ENCODE data around the gene QRFP. TPM values are rescaled to one million over a fixed set of nuclear protein-coding genes. Genes with fewer than 3 reads are reported as not detected.
A peak's percentile ranks its signal among the peaks of the same experiment; 100 is the strongest.

Gene QRFP
- total and polyA plus RNA-seq, 5 donors, result 0.05 TPM; not detected in 4

DNA sequence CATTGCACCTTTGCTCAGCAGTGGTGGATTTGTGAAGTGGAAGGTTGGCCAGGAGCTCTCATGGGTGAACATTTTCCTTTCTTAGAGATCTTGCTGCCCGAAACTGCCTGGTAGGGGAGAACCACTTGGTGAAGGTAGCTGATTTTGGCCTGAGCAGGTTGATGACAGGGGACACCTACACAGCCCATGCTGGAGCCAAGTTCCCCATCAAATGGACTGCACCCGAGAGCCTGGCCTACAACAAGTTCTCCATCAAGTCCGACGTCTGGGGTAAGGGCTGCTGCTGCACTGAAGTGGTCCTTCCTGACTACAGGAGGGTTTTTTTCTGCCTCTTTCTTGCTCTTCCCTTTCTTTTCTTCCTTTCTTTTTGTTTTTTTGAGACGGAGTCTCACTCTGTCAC, 21.8 kb downstream of the QRFP start:
- no peaks in the 10 kb centered on the region for H3K27me3 ChIP-seq (ENCODE audit: control insufficient read depth, insufficient read depth)
- 91% methylated on average over 5 of the region's 5 CpGs for WGBS
- intact Hi-C loops (cut with DNase I), result loop anchor here in 2 of 4 donors (5.0 kb wide), 1 partner anchor 63 kb away; the partner anchor contains the start of gene FIBCD1 (in 2 of the 2)
- peaks cover 5% of the 10 kb centered on the region for H3K4me1 ChIP-seq (ENCODE audit: control insufficient read depth, insufficient read depth, low read length)
- no peaks in the 10 kb centered on the region for H3K9me3 ChIP-seq (ENCODE audit: control insufficient read depth, low read length)
- ATAC-seq (no peak), DNase-seq (peak in 1 of 3 donors; percentile 26)
- no peak overlapping the region for H3K27ac ChIP-seq (ENCODE audit: low read length)
- no peak overlapping the region for H3K4me3 ChIP-seq (ENCODE audit: low read length)

DNA sequence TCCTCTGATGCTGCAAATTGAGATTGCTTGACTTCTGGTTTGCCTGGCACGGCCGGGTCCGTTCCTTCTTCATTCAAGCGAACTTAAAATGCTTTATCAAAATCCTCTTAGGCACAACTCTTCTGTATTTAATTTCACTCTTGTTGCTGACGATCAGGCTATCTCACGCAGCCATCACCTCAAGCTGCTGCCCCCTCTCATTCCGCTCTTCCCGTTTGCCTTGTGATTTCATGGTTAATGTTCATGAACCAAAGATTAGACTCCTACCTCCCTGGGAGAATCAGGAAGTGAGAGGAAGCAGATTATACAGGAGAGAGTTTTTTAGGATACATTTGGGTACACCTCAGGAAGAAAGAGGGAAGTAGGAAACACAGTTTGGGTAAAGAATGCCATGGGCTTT, 22.6 kb downstream of the QRFP start:
- no peaks in the 10 kb centered on the region for H3K27me3 ChIP-seq (ENCODE audit: control insufficient read depth, insufficient read depth)
- peaks cover 9% of the 10 kb centered on the region for H3K4me1 ChIP-seq (ENCODE audit: control insufficient read depth, insufficient read depth, low read length)
- no peaks in the 10 kb centered on the region for H3K9me3 ChIP-seq (ENCODE audit: control insufficient read depth, low read length)
- H3K27ac ChIP-seq (ENCODE audit: low read length), result peak overlapping the region; percentile 46
- no peak for ATAC-seq
- WGBS, result 77% methylated on average over 8 of the region's 8 CpGs
- intact Hi-C loops (cut with DNase I), result loop anchor here in 2 of 4 donors (5.0 kb wide), 1 partner anchor 63 kb away; the partner anchor contains the start of gene FIBCD1 (in 2 of the 2)
- peak in 1 of 3 donors; percentile 1 for DNase-seq
- no peak overlapping the region for H3K4me3 ChIP-seq (ENCODE audit: low read length)

DNA sequence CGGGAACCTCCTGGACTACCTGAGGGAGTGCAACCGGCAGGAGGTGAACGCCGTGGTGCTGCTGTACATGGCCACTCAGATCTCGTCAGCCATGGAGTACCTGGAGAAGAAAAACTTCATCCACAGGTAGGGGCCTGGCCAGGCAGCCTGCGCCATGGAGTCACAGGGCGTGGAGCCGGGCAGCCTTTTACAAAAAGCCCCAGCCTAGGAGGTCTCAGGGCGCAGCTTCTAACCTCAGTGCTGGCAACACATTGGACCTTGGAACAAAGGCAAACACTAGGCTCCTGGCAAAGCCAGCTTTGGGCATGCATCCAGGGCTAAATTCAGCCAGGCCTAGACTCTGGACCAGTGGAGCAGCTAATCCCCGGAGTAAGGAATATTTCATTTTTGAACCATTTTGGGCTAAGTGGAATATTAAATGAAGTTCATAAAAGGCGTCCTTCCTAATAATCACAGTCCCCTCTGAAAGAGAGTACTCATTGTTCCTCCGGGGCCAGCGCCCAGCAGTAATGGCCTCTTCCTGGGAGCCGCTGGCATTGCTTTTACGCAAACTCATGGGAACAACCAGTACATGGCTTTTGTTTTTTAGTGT, 23.6 kb downstream of the QRFP start:
- peak; percentile 72 to 87 (median 87) for DNase-seq
- peak; percentile 56 to 77 for ATAC-seq
- Histone ChIP-seq H3K27me3 (ENCODE audit: control insufficient read depth, insufficient read depth) (no peaks in the 10 kb centered on the region), H3K27ac (ENCODE audit: low read length) (peak overlapping the region; percentile 73), H3K4me1 (ENCODE audit: control insufficient read depth, insufficient read depth, low read length) (peaks cover 9% of the 10 kb centered on the region), H3K4me3 (ENCODE audit: low read length) (no peak overlapping the region), H3K9me3 (ENCODE audit: control insufficient read depth, low read length) (no peaks in the 10 kb centered on the region)
- 65% methylated on average over 15 of the region's 15 CpGs for WGBS
- intact Hi-C loops (cut with DNase I), result loop anchor here in 2 of 4 donors (5.0 kb wide), 1 partner anchor 64 kb away; the partner anchor contains the start of gene FIBCD1 (in 2 of the 2)

GRCh38 chr9:130872508-130872907, 24.1 kb downstream of the QRFP start:
- DNase-seq (peak in 1 of 3 donors; percentile 12), ATAC-seq (no peak)
- Histone ChIP-seq H3K27me3 (ENCODE audit: control insufficient read depth, insufficient read depth) (no peaks in the 10 kb centered on the region), H3K27ac (ENCODE audit: low read length) (peak overlapping the region; percentile 55), H3K4me1 (ENCODE audit: control insufficient read depth, insufficient read depth, low read length) (peaks cover 9% of the 10 kb centered on the region), H3K4me3 (ENCODE audit: low read length) (no peak overlapping the region), H3K9me3 (ENCODE audit: control insufficient read depth, low read length) (no peaks in the 10 kb centered on the region)
- intact Hi-C loops (cut with DNase I), result loop anchor here in 2 of 4 donors (5.0 kb wide), 1 partner anchor 65 kb away; the partner anchor contains the start of gene FIBCD1 (in 2 of the 2)
- 72% methylated on average over 9 of the region's 9 CpGs for WGBS

DNA sequence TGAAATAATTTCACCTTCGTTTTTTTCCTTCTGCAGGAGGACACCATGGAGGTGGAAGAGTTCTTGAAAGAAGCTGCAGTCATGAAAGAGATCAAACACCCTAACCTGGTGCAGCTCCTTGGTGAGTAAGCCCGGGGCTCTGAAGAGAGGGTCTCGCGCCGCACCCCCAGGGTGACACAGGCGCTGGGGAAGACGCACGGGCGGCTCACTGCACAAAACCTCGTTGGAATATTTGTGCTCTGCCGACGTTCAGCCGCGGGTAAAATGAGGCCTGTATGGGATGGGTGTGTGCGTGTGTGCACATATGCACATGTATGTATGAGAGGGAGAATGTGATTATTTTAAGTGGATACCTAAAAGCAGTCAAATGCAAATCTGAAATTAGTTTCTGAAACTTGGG, 24.5 kb downstream of the QRFP start:
- ATAC-seq (no peak), DNase-seq (peak in 2 of 3 donors; percentile 5 to 29)
- WGBS, result 92% methylated on average over 15 of the region's 15 CpGs
- Histone ChIP-seq H3K9me3 (ENCODE audit: control insufficient read depth, low read length) (no peaks in the 10 kb centered on the region), H3K4me1 (ENCODE audit: control insufficient read depth, insufficient read depth, low read length) (peaks cover 9% of the 10 kb centered on the region), H3K27me3 (ENCODE audit: control insufficient read depth, insufficient read depth) (no peaks in the 10 kb centered on the region), H3K27ac (ENCODE audit: low read length) (peak overlapping the region; percentile 8), H3K4me3 (ENCODE audit: low read length) (no peak overlapping the region)
- intact Hi-C loops (cut with DNase I), result loop anchor here in 2 of 4 donors (5.0 kb wide), 1 partner anchor 65 kb away; the partner anchor contains the start of gene FIBCD1 (in 2 of the 2)

DNA sequence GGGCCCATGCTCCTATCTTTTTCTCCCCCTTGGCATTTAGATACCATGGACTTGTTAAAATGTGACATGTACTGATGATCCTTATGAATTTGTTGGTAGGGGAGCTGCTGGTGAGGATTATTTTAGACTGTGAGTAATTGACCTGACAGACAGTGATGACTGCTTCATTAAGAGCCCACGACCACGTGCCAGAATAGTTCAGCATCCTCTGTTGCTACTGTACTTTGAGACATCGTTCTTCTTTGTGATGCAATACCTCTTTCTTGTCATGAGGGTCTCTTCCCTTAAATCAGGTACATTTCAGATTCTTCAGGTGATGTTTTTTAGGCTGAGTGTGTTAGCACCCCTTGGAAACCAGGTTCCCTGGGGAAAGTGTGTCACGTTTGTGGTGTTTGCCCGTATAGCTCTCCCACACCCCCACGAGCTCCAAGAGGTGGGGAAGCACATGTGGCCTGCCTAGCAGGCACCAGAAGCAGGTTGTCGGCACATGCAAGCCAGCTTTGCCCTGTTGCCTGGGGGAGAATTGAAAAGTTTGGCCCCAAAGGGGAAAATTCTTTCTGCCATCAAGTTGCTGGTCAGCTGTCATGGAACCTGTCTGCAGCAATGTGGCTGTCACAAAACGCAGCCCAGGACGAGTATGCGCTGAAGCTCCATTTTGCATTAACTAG, 25.1 kb downstream of the QRFP start:
- Histone ChIP-seq H3K9me3 (ENCODE audit: control insufficient read depth, low read length) (no peaks in the 10 kb centered on the region), H3K4me1 (ENCODE audit: control insufficient read depth, insufficient read depth, low read length) (peaks cover 9% of the 10 kb centered on the region), H3K4me3 (ENCODE audit: low read length) (no peak overlapping the region), H3K27ac (ENCODE audit: low read length) (peak overlapping the region; percentile 90), H3K27me3 (ENCODE audit: control insufficient read depth, insufficient read depth) (no peaks in the 10 kb centered on the region)
- ATAC-seq (peak in 1 of 2 donors; percentile 51), DNase-seq (peak in 1 of 3 donors; percentile 38)
- 62% methylated on average over 10 of the region's 10 CpGs for WGBS
- intact Hi-C loops (cut with DNase I), result loop anchor here in 2 of 4 donors (5.0 kb wide), 1 partner anchor 66 kb away; the partner anchor contains the start of gene FIBCD1 (in 2 of the 2)

- Histone ChIP-seq H3K4me3 (ENCODE audit: low read length) (no peak overlapping the region), H3K27me3 (ENCODE audit: control insufficient read depth, insufficient read depth) (no peaks in the 10 kb centered on the region), H3K27ac (ENCODE audit: low read length) (peak overlapping the region; percentile 90), H3K4me1 (ENCODE audit: control insufficient read depth, insufficient read depth, low read length) (peaks cover 9% of the 10 kb centered on the region), H3K9me3 (ENCODE audit: control insufficient read depth, low read length) (no peaks in the 10 kb centered on the region)
- peak in 2 of 3 donors; percentile 51 to 55 for DNase-seq
- intact Hi-C loops (cut with DNase I), result loop anchor here in 2 of 4 donors (5.0 kb wide), 1 partner anchor 67 kb away; the partner anchor contains the start of gene FIBCD1 (in 2 of the 2)
- WGBS, result 51% methylated on average over 17 of the region's 17 CpGs
- ATAC-seq, result peak; percentile 72 to 83
These were observed 25.9 kb downstream of the QRFP start for GRCh38 chr9:130870491-130871381.

DNA sequence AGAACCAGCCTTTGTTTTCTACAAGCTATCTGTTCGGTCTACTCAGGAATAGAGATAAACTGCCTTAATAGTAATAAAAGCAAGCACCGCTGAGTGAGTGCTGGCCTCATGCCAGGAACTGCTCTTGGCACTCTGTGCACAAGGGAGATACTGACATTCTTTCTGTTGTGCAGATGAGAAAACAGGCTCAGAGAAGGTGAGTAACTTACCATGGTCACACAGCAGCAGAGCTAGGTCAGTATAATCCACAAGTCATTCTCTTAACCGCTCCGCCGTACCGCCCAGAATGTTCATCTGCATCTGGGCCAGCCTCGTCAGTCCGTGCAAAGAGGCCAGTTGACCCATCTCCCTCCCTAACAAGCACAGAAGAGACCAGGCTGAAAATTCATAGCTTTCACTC, 27.4 kb downstream of the QRFP start:
- Histone ChIP-seq H3K4me1 (ENCODE audit: control insufficient read depth, insufficient read depth, low read length) (peaks cover 9% of the 10 kb centered on the region), H3K9me3 (ENCODE audit: control insufficient read depth, low read length) (no peaks in the 10 kb centered on the region), H3K27me3 (ENCODE audit: control insufficient read depth, insufficient read depth) (no peaks in the 10 kb centered on the region), H3K4me3 (ENCODE audit: low read length) (no peak overlapping the region), H3K27ac (ENCODE audit: low read length) (peak overlapping the region; percentile 2)
- intact Hi-C loops (cut with DNase I), result loop anchor here in 3 of 4 donors (5.0 to 10.0 kb wide), 4 partner anchors 94 to 178 kb away; no protein-coding TSS in a partner anchor
- peak; percentile 74 to 90 (median 86) for DNase-seq
- WGBS, result 72% methylated on average over 8 of the region's 8 CpGs
- peak; percentile 10 for ATAC-seq

- Histone ChIP-seq H3K4me1 (ENCODE audit: control insufficient read depth, insufficient read depth, low read length) (peaks cover 6% of the 10 kb centered on the region), H3K4me3 (ENCODE audit: low read length) (no peak overlapping the region), H3K9me3 (ENCODE audit: control insufficient read depth, low read length) (no peaks in the 10 kb centered on the region), H3K27ac (ENCODE audit: low read length) (no peak overlapping the region), H3K27me3 (ENCODE audit: control insufficient read depth, insufficient read depth) (no peaks in the 10 kb centered on the region)
- DNase-seq (no peak), ATAC-seq (no peak)
- 94% methylated on average over 3 of the region's 3 CpGs for WGBS
- intact Hi-C loops (cut with DNase I), result loop anchor here in 3 of 4 donors (5.0 to 10.0 kb wide), 4 partner anchors 93 to 179 kb away; no protein-coding TSS in a partner anchor
These were observed 28.4 kb downstream of the QRFP start for GRCh38 chr9:130868230-130868629.

- WGBS, result 87% methylated on average over 9 of the region's 9 CpGs
- H3K4me1 ChIP-seq (ENCODE audit: control insufficient read depth, insufficient read depth, low read length), result peaks cover 6% of the 10 kb centered on the region
These were observed 29.1 kb downstream of the QRFP start for GRCh38 chr9:130867556-130867955.

More at GRCh38 chr9:130867556-130867955, 29.1 kb downstream of the QRFP start:
- no peaks in the 10 kb centered on the region for H3K27me3 ChIP-seq (ENCODE audit: control insufficient read depth, insufficient read depth)
- DNase-seq, result peak in 1 of 3 donors; percentile 28
- H3K27ac ChIP-seq (ENCODE audit: low read length), result no peak overlapping the region
- ATAC-seq, result no peak
- H3K4me3 ChIP-seq (ENCODE audit: low read length), result no peak overlapping the region
- no peaks in the 10 kb centered on the region for H3K9me3 ChIP-seq (ENCODE audit: control insufficient read depth, low read length)
- intact Hi-C loops (cut with DNase I), result loop anchor here in 3 of 4 donors (5.0 to 10.0 kb wide), 4 partner anchors 93 to 180 kb away; no protein-coding TSS in a partner anchor
